Caco-2 (cell line): Measurements from ENCODE around the gene DPH2. TPM values are rescaled to one million over a fixed set of nuclear protein-coding genes. Genes with fewer than 3 reads are reported as not detected.

Experiments used
- BruUV-seq: library from RNA; stranded (reverse); fragments of 400-500 nt; replicated peaks from 2 replicates; lab custom pipeline; 2021; lab: Mats Ljungman, UMichigan
- CTCF ChIA-PET: fragments of 300-600 bp; sonication (Branson Sonifier 250); formaldehyde crosslinking; loops from one replicate; lab custom pipeline; 2022; ENCODE audit warnings: antibody characterized with exemption; lab: Charles Lee
- POLR2A ChIA-PET: fragments of 300-600 bp; sonication (Branson Sonifier 250); formaldehyde crosslinking; loops from one replicate; lab custom pipeline; 2022; ENCODE audit warnings: antibody characterized with exemption; lab: Charles Lee
- DNase-seq, 2 experiments: peaks; one replicate each; pipeline versions ENCODE4 v3.0.0 to v3.0.0-alpha.2; 2020 to 2022
- H3K27me3 ChIP-seq: replicated peaks from 2 replicates; pipeline ENCODE4 v1.6.0; 2011; ENCODE audit warnings: low read length; ENCODE audit not compliant: control insufficient read depth, insufficient read depth
- H3K36me3 ChIP-seq: 2 replicates; pipeline ENCODE4 v1.5.1; 2011; ENCODE audit warnings: low read length; ENCODE audit not compliant: control insufficient read depth, insufficient read depth
- H3K4me1 ChIP-seq: fragments of 250-450 bp; sonication (Bioruptor Pico); 2 replicates; pipeline ENCODE4 v1.5.1; 2020; ENCODE audit warnings: mild to moderate bottlenecking
- H3K4me3 ChIP-seq: 2 replicates; pipeline ENCODE4 v1.5.1; 2011; ENCODE audit warnings: low read depth, mild to moderate bottlenecking, control low read depth, low read length
- H3K9me3 ChIP-seq: fragments of 250-450 bp; sonication (Bioruptor Pico); 2 replicates; pipeline ENCODE4 v1.5.1; 2020; ENCODE audit warnings: mild to moderate bottlenecking, moderate library complexity
- H3K27ac Mint-ChIP-seq: one replicate; pipeline ENCODE4 v1.8.0; 2022; ENCODE audit warnings: mixed read lengths; ENCODE audit not compliant: unreplicated experiment
- H3K27me3 Mint-ChIP-seq: one replicate; pipeline ENCODE4 v1.8.0; 2022; ENCODE audit warnings: mixed read lengths; ENCODE audit not compliant: insufficient read depth, unreplicated experiment
- H3K36me3 Mint-ChIP-seq: one replicate; pipeline ENCODE4 v1.8.0; 2022; ENCODE audit warnings: mild to moderate bottlenecking, mixed read lengths; ENCODE audit not compliant: insufficient read depth, unreplicated experiment
- H3K4me1 Mint-ChIP-seq: one replicate; pipeline ENCODE4 v1.8.0; 2022; ENCODE audit warnings: low read depth, mixed read lengths; ENCODE audit not compliant: unreplicated experiment
- H3K4me3 Mint-ChIP-seq: one replicate; pipeline ENCODE4 v1.8.0; 2022; ENCODE audit warnings: mild to moderate bottlenecking, moderate library complexity, mixed read lengths; ENCODE audit not compliant: unreplicated experiment
- H3K9me3 Mint-ChIP-seq: one replicate; pipeline ENCODE4 v1.8.0; 2022; ENCODE audit warnings: mixed read lengths; ENCODE audit not compliant: unreplicated experiment
- CTCF ChIP-seq, 2 experiments: fragments of 200-600 bp in 1 of 2; IDR thresholded peaks; 1 replicate in 1 of 2; 2 replicates in 1 of 2; pipeline versions ENCODE4 v1.5.1 to v1.8.0; 2011 to 2022; ENCODE audit warnings: antibody characterized with exemption in 1 of 2, control low read depth in 1 of 2, inconsistent platforms in 1 of 2, low read depth in 1 of 2, low read length in 1 of 2, mild to moderate bottlenecking in 1 of 2, moderate library complexity in 1 of 2; ENCODE audit not compliant: insufficient read depth in 1 of 2, severe bottlenecking in 1 of 2, unreplicated experiment in 1 of 2
- intact Hi-C: fragments of 100-400 bp; cut with micrococcal nuclease; formaldehyde crosslinking; loops from one replicate; pipeline ENCODE4 v1.10.0; 2022; ENCODE audit not compliant: unreplicated experiment
- total RNA-seq: library from RNA; stranded (reverse); gene quantifications from 2 replicates; pipeline ENCODE4 v1.2.3, GENCODE V29; 2022

The DPH2 gene
- total RNA-seq, 1 experiment from 2014 or later = 29.0 TPM

- ChIA-PET POLR2A (no interaction called here), CTCF (interaction anchor here (0.6 to 3.5 kb wide), 17 partner anchors 9 to 1104 kb away, joined by 3 to 66 read pairs (median 4); partner anchors contain the start of genes ATP6V0B, DPH2, IPO13 and KDM4A)
- Mint-ChIP-seq H3K9me3 (no peaks in the 10 kb centered on the region), H3K4me1 (no peaks in the 10 kb centered on the region), H3K27ac (no peak overlapping the region), H3K36me3 (no peaks in the 10 kb centered on the region), H3K4me3 (peak overlapping the region; percentile 61), H3K27me3 (no peaks in the 10 kb centered on the region)
- peak; percentile 59 to 63 for DNase-seq
- intact Hi-C loops = loop anchor here (1.0 kb wide), 2 partner anchors 171 to 405 kb away; no protein-coding TSS in a partner anchor
- peak; percentile 61 to 72 for TF ChIP-seq CTCF (IDR thresholded peaks at IDR 0.05; ENCODE audit: insufficient read depth in 1 of 2, low read depth in 1 of 2, low read length in 1 of 2, severe bottlenecking in 1 of 2, unreplicated experiment in 1 of 2)
- BruUV-seq = no TSS peak
- Histone ChIP-seq H3K4me1 (peaks cover 9% of the 10 kb centered on the region), H3K36me3 (no peaks in the 10 kb centered on the region), H3K27me3 (no peaks in the 10 kb centered on the region), H3K9me3 (no peaks in the 10 kb centered on the region), H3K4me3 (no peak overlapping the region)
Observed at GRCh38 chr1:43934101-43934985, 35.5 kb upstream of the DPH2 start.

- CTCF ChIA-PET = interaction anchor here (0.6 to 3.5 kb wide), 16 partner anchors 8 to 1104 kb away, joined by 3 to 66 read pairs (median 4); partner anchors contain the start of genes ATP6V0B, DPH2, IPO13 and KDM4A
- DNase-seq = no peak
- H3K27ac Mint-ChIP-seq = no peak overlapping the region
- no peak for TF ChIP-seq CTCF (IDR thresholded peaks at IDR 0.05; ENCODE audit: insufficient read depth in 1 of 2, low read depth in 1 of 2, low read length in 1 of 2, severe bottlenecking in 1 of 2, unreplicated experiment in 1 of 2)
- no peaks in the 10 kb centered on the region for H3K36me3 Mint-ChIP-seq
- Histone ChIP-seq H3K9me3 (no peaks in the 10 kb centered on the region), H3K4me1 (peaks cover 9% of the 10 kb centered on the region), H3K4me3 (no peak overlapping the region), H3K27me3 (no peaks in the 10 kb centered on the region), H3K36me3 (no peaks in the 10 kb centered on the region)
- H3K9me3 Mint-ChIP-seq = no peaks in the 10 kb centered on the region
- H3K4me1 Mint-ChIP-seq = no peaks in the 10 kb centered on the region
- H3K27me3 Mint-ChIP-seq = no peaks in the 10 kb centered on the region
- BruUV-seq = no TSS peak
- intact Hi-C loops = loop anchor here (1.0 kb wide), 2 partner anchors 172 to 406 kb away; no protein-coding TSS in a partner anchor
- POLR2A ChIA-PET = no interaction called here
- no peak overlapping the region for H3K4me3 Mint-ChIP-seq
Observed at GRCh38 chr1:43934986-43935324, 34.9 kb upstream of the DPH2 start.

GRCh38 chr1:43935711-43936427 lies 33.9 kb upstream of the DPH2 start:
- Histone ChIP-seq H3K27me3 (no peaks in the 10 kb centered on the region), H3K9me3 (no peaks in the 10 kb centered on the region), H3K4me1 (peaks cover 9% of the 10 kb centered on the region), H3K36me3 (no peaks in the 10 kb centered on the region), H3K4me3 (peak overlapping the region; percentile 53)
- Mint-ChIP-seq H3K36me3 (no peaks in the 10 kb centered on the region), H3K27ac (no peak overlapping the region), H3K27me3 (no peaks in the 10 kb centered on the region), H3K4me3 (peak overlapping the region; percentile 79), H3K9me3 (no peaks in the 10 kb centered on the region), H3K4me1 (no peaks in the 10 kb centered on the region)
- no peak for TF ChIP-seq CTCF (IDR thresholded peaks at IDR 0.05; ENCODE audit: insufficient read depth in 1 of 2, low read depth in 1 of 2, low read length in 1 of 2, severe bottlenecking in 1 of 2, unreplicated experiment in 1 of 2)
- DNase-seq = no peak
- ChIA-PET CTCF (interaction anchor here (0.9 to 3.5 kb wide), 5 partner anchors 10 to 406 kb away, joined by 3 to 66 read pairs (median 4); partner anchors contain the start of gene IPO13), POLR2A (no interaction called here)
- BruUV-seq = no TSS peak
- intact Hi-C loops = no loop called here
